ENCODE measurements around the gene GOLGA1. TPM values are rescaled to one million over a fixed set of nuclear protein-coding genes. Genes with fewer than 3 reads are reported as not detected.

GOLGA1 gene
- polyA plus RNA-seq, 1 of the 3 experiments (the other 2 are of a cell fraction) = 10.0 TPM

DNA sequence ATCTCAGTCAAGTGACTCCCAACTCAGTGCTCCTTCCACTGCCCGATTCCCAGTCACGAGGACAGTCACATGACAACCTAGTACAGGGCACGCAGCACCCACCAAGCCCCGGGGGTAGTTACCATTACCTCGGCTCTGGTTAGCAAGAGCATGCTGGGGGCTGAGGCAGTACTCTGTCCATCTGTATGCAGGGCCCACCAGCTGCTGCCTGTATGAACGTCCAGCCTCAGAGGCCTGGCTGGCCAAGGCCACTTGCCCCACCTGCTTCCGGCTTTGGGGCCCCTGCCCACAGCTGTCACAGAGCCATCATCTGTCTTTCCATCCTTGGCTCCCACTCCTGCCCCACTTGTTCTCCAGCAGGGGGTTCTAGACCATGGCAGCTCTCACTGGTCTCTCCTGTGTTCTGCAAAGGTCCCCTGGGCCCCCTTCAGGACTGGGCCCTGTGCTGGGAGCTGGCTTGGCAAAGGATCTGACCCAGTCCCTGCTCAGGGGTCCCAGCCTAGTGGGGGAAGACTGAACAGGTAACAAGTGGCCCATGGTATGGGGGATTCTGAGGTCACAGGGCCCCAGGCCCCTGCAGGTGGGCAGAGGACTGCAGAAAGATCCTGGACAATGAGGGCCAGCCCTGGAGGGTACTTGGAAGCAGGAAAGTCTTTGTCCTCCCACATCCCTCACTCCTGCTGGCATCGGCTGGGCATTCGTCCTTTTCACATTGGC lies 82.4 kb downstream of the GOLGA1 start:
- ChIA-PET CTCF (interaction anchor here (1.5 to 33.6 kb wide), 3 partner anchors 22 to 97 kb away, joined by 3 to 1436 read pairs (median 353); partner anchors contain the start of genes NR6A1 and OLFML2A), POLR2A (interaction anchor here (0.7 kb wide), 1 partner anchor 35 kb away, joined by 3 read pairs; no protein-coding TSS in a partner anchor)
- H3K79me2 ChIP-seq (ENCODE audit: insufficient read depth) = peaks cover 34% of the 10 kb centered on the region
- peaks cover 56% of the 10 kb centered on the region for H4K20me1 ChIP-seq (ENCODE audit: insufficient read depth)
- WGBS (ENCODE audit: low lambda C conversion rate) = 77% methylated on average over 3 of the region's 9 CpGs
- no peak overlapping the region for H3K4me3 ChIP-seq (ENCODE audit: low read depth in 2 of 2, low read length in 1 of 2)
- DNase-seq = no peak
- TF ChIP-seq, protein P1, sequence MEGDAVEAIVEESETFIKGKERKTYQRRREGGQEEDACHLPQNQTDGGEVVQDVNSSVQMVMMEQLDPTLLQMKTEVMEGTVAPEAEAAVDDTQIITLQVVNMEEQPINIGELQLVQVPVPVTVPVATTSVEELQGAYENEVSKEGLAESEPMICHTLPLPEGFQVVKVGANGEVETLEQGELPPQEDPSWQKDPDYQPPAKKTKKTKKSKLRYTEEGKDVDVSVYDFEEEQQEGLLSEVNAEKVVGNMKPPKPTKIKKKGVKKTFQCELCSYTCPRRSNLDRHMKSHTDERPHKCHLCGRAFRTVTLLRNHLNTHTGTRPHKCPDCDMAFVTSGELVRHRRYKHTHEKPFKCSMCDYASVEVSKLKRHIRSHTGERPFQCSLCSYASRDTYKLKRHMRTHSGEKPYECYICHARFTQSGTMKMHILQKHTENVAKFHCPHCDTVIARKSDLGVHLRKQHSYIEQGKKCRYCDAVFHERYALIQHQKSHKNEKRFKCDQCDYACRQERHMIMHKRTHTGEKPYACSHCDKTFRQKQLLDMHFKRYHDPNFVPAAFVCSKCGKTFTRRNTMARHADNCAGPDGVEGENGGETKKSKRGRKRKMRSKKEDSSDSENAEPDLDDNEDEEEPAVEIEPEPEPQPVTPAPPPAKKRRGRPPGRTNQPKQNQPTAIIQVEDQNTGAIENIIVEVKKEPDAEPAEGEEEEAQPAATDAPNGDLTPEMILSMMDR (IDR thresholded peaks at IDR 0.05) = 0 out of 2 replicates have a peak, but pooled peaks have one; percentile 13
- TF ChIP-seq CHD2 (IDR thresholded peaks at IDR 0.05; ENCODE audit: low read length, partially characterized antibody) = no peak
- no peak overlapping the region for H2AFZ ChIP-seq (ENCODE audit: low read depth)
- no peaks in the 10 kb centered on the region for H3K27me3 ChIP-seq (ENCODE audit: insufficient read depth)
- no peaks in the 10 kb centered on the region for H3K9me3 ChIP-seq
- peak overlapping the region; percentile 90; the same call in 1 of the 2 replicates for H3K4me2 ChIP-seq
- H3F3A ChIP-seq (replicated peaks; ENCODE audit: insufficient read depth) = peaks cover 49% of the 10 kb centered on the region
- no peaks in the 10 kb centered on the region for H3K9me2 ChIP-seq
- H3K9ac ChIP-seq = no peak overlapping the region
- peaks cover 35 to 44% of the 10 kb centered on the region in 2 experiments for H3K36me3 ChIP-seq (replicated peaks in 1 of 2; ENCODE audit: control insufficient read depth in 1 of 2, insufficient read depth in 2 of 2, low read length in 1 of 2)
- no peak overlapping the region; a peak in 1 of 4 replicates for H3K27ac ChIP-seq (ENCODE audit: low read depth in 2 of 2, low read length in 1 of 2)
- H3K4me1 ChIP-seq (ENCODE audit: control insufficient read depth in 1 of 2, insufficient read depth in 2 of 2, low read depth in 1 of 2, low read length in 1 of 2) = peaks cover 13 to 27% of the 10 kb centered on the region in 2 experiments; a peak in 1 of 4 replicates

DNA sequence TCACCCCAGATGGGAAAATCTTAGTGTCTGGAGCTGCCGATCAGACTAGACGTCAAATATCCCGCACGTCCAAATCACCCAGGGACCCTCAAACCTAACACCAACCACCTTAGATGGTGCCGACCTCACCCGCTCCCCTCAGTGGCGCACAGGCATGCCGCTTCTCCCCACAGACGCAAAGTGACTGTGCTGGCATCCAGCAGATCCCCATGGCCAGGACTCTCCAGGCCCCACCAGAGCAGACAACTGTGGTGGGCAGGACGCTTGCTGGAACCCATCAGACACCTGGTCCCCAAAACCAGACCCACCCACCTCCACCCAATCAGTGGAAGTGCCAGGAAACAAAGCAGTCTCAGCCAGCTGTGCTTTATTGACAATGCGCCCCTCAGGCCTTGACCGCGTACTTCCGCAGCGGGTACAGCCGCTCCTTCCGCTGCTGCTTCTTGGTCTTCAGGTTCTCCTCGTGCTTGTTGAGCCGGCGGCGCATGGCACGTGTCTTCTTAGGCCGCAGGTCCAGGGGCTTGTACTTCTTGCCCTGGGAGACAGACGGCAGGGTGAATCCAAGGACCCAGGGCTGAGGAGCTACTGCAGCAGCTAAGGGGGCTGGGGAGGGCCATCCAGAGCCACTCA lies 83.2 kb downstream of the GOLGA1 start:
- H2AFZ ChIP-seq (ENCODE audit: low read depth) = no peak overlapping the region
- peaks cover 35 to 44% of the 10 kb centered on the region in 2 experiments for H3K36me3 ChIP-seq (replicated peaks in 1 of 2; ENCODE audit: control insufficient read depth in 1 of 2, insufficient read depth in 2 of 2, low read length in 1 of 2)
- WGBS (ENCODE audit: low lambda C conversion rate) = 98% methylated on average over 17 of the region's 24 CpGs

More for the DNA sequence above, 83.2 kb downstream of the GOLGA1 start:
- Histone ChIP-seq H3K27ac (ENCODE audit: low read depth in 2 of 2, low read length in 1 of 2) (no peak overlapping the region), H3K9me2 (no peaks in the 10 kb centered on the region), H3K4me3 (ENCODE audit: low read depth in 2 of 2, low read length in 1 of 2) (no peak overlapping the region), H4K20me1 (ENCODE audit: insufficient read depth) (peaks cover 56% of the 10 kb centered on the region), H3K4me2 (no peak overlapping the region), H3K4me1 (ENCODE audit: control insufficient read depth in 1 of 2, insufficient read depth in 2 of 2, low read depth in 1 of 2, low read length in 1 of 2) (peaks cover 13 to 30% of the 10 kb centered on the region in 2 experiments; a peak in 1 of 4 replicates), H3K79me2 (ENCODE audit: insufficient read depth) (peaks cover 34% of the 10 kb centered on the region), H3K9me3 (no peaks in the 10 kb centered on the region), H3F3A (replicated peaks; ENCODE audit: insufficient read depth) (peaks cover 46% of the 10 kb centered on the region), H3K27me3 (ENCODE audit: insufficient read depth) (no peaks in the 10 kb centered on the region), H3K9ac (no peak overlapping the region)
- ChIA-PET POLR2A (interaction anchor here (0.7 to 2.7 kb wide), 3 partner anchors 9 to 80 kb away, joined by 3 to 11 read pairs (median 4); partner anchors contain the start of gene OLFML2A), CTCF (interaction anchor here (0.6 to 33.6 kb wide), 4 partner anchors 22 to 104 kb away, joined by 3 to 1436 read pairs (median 178); partner anchors contain the start of genes NR6A1 and OLFML2A)
- no peak for DNase-seq
- no peak for TF ChIP-seq GATA2 (CRISPR knock-in tag; IDR thresholded peaks at IDR 0.05)
- no peak for TF ChIP-seq TEAD4 (IDR thresholded peaks at IDR 0.05; ENCODE audit: borderline replicate concordance, insufficient read depth)
- no peak for TF ChIP-seq NFIC (IDR thresholded peaks at IDR 0.05; ENCODE audit: borderline replicate concordance)
- no peak for TF ChIP-seq MXI1 (IDR thresholded peaks at IDR 0.05; ENCODE audit: low read depth, low read length)
- no peak for TF ChIP-seq SIN3A (IDR thresholded peaks at IDR 0.05; ENCODE audit: borderline replicate concordance, low read depth, low read length)
- no peak for TF ChIP-seq CHD2 (IDR thresholded peaks at IDR 0.05; ENCODE audit: low read length, partially characterized antibody)
- no peak for TF ChIP-seq GABPA (IDR thresholded peaks at IDR 0.05; ENCODE audit: low read depth)
- TF ChIP-seq RXRA (IDR thresholded peaks at IDR 0.05; ENCODE audit: borderline replicate concordance, low read depth) = no peak
- TF ChIP-seq EZH2phosphoT487 (IDR thresholded peaks at IDR 0.05; ENCODE audit: borderline replicate concordance, low read depth) = no peak
